Upper lobe of left lung (tissue), 4 donors: Measurements from ENCODE around the gene PLIN4.

Experiments
- CTCF ChIP-seq, 6 experiments: fragments of 450-650 bp in 4 of 6; fragments of 200-600 bp in 2 of 6; sonication (generic) in 2 of 6; IDR thresholded peaks; one replicate each; pipeline ENCODE4 v1.5.1; 2016 to 2019; ENCODE audit warnings: antibody characterized with exemption in 6 of 6
- EP300 ChIP-seq, 4 donors: sonication (generic); formaldehyde crosslinking; IDR thresholded peaks; one replicate each; pipeline ENCODE4 v1.5.1; 2017; ENCODE audit warnings: antibody characterized with exemption in 4 of 4, control low read depth in 2 of 4
- POLR2A ChIP-seq, 4 donors: fragments of 450-650 bp; IDR thresholded peaks; one replicate each; pipeline ENCODE4 v1.5.1; 2016 to 2017; ENCODE audit warnings: antibody characterized with exemption in 4 of 4, mild to moderate bottlenecking in 2 of 4
- POLR2AphosphoS5 ChIP-seq, 2 donors: sonication (generic); formaldehyde crosslinking; IDR thresholded peaks; one replicate each; pipeline ENCODE4 v1.5.1; 2017; ENCODE audit warnings: antibody characterized with exemption in 2 of 2

DNA sequence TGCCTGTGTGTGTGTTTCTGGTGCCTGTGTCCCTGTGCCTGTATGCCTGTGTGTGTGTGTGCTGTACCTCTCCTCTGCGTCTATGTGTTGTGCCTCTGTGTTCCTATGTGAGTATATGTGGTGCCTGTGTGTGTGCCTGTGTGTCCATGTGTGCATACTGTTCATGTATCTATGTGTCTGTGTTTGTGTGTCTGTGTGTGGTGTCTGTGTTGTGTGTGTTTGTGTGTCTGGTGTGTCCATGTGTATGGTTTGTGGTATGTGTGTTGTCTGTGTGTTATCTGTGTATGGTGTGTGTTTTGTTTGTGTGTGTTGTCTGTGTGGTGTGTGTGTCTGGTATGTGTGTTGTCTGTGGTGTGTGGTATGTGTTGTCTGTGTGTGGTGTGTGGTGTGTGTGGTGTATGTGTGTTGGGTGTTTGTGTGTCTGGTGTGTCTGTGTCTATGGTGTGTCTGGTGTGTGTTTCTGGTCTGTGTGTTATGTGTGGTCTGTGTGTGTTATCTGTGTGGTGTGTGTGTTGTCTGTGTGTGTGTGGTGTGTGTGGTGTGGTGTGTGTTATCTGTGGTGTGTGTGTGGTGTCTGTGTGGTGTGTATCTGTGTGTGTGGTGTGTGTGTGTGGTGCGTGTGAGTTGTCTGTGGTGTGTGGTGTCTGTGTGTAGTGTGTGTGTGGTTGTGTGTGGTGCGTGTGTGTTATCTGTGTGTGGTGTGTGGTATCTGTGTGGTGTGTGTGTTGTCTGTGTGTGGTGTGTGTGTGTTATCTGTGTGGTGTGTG lies 25.8 kb downstream of the PLIN4 start:
- TF ChIP-seq POLR2AphosphoS5 (IDR thresholded peaks at IDR 0.05) (no peak), CTCF (IDR thresholded peaks at IDR 0.05) (no peak), EP300 (IDR thresholded peaks at IDR 0.05) (no peak), POLR2A (IDR thresholded peaks at IDR 0.05) (no peak)
